ENCODE measurements around the gene MASP2.

The MASP2 gene

GRCh38 chr1:11024154-11024873 is 22.7 kb downstream of the MASP2 start:
- TF ChIP-seq REST (IDR thresholded peaks at IDR 0.05; ENCODE audit: insufficient read depth in 1 of 2, low read depth in 2 of 2, low read length in 2 of 2) (no peak), POLR2AphosphoS5 (IDR thresholded peaks at IDR 0.05; ENCODE audit: low read depth, low read length) (0 out of 2 replicates have a peak, but pooled peaks have one; percentile 11)

DNA sequence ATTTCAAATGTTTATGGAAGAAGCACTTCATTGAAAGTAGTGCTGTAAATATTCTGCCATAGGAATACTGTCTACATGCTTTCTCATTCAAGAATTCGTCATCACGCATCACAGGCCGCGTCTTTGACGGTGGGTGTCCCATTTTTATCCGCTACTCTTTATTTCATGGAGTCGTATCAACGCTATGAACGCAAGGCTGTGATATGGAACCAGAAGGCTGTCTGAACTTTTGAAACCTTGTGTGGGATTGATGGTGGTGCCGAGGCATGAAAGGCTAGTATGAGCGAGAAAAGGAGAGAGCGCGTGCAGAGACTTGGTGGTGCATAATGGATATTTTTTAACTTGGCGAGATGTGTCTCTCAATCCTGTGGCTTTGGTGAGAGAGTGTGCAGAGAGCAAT is 23.8 kb downstream of the MASP2 start:
- TF ChIP-seq POLR2AphosphoS5 (IDR thresholded peaks at IDR 0.05; ENCODE audit: low read depth, low read length) (no peak), REST (IDR thresholded peaks at IDR 0.05; ENCODE audit: insufficient read depth in 1 of 2, low read depth in 2 of 2, low read length in 2 of 2) (no peak), TAF1 (IDR thresholded peaks at IDR 0.05; ENCODE audit: borderline replicate concordance, insufficient read depth, low read length) (no peak), SIN3A (IDR thresholded peaks at IDR 0.05; ENCODE audit: borderline replicate concordance, insufficient read depth, low read length) (no peak), FOXP2 (optimal IDR thresholded peaks at IDR 0.05; ENCODE audit: borderline replicate concordance, extremely low read depth, extremely low read length, insufficient read depth) (no peak)

- TF ChIP-seq REST (IDR thresholded peaks at IDR 0.05; ENCODE audit: insufficient read depth in 1 of 2, low read depth in 2 of 2, low read length in 2 of 2) (no peak), TAF1 (IDR thresholded peaks at IDR 0.05; ENCODE audit: borderline replicate concordance, insufficient read depth, low read length) (no peak), FOXP2 (optimal IDR thresholded peaks at IDR 0.05; ENCODE audit: borderline replicate concordance, extremely low read depth, extremely low read length, insufficient read depth) (no peak), SIN3A (IDR thresholded peaks at IDR 0.05; ENCODE audit: borderline replicate concordance, insufficient read depth, low read length) (no peak), POLR2AphosphoS5 (IDR thresholded peaks at IDR 0.05; ENCODE audit: low read depth, low read length) (no peak)
These were observed 27.1 kb downstream of the MASP2 start for GRCh38 chr1:11019971-11020370.

DNA sequence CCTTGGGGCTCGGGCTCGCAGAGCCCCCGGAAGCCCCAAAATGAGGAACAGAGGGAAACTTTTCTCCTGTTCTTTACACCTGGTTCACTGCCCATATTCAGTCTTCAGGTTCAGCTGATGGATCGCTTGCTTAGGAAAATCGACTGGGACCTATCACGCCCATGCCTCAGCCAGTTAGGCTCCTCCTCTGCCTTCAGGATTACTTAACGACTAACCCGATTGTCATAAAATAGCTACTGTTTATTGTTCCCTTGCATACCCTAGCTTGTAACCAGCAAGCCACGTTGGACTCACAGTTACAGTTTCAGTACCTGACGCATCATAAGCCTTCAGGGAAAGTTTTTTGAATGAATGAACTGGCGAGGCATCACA is 33.9 kb downstream of the MASP2 start:
- TF ChIP-seq SIN3A (IDR thresholded peaks at IDR 0.05; ENCODE audit: borderline replicate concordance, insufficient read depth, low read length) = no peak
- no peak for TF ChIP-seq TAF1 (IDR thresholded peaks at IDR 0.05; ENCODE audit: borderline replicate concordance, insufficient read depth, low read length)
- TF ChIP-seq REST (IDR thresholded peaks at IDR 0.05; ENCODE audit: insufficient read depth in 1 of 2, low read depth in 2 of 2, low read length in 2 of 2) = no peak
